ENCODE results near the gene CASQ1.

DNA sequence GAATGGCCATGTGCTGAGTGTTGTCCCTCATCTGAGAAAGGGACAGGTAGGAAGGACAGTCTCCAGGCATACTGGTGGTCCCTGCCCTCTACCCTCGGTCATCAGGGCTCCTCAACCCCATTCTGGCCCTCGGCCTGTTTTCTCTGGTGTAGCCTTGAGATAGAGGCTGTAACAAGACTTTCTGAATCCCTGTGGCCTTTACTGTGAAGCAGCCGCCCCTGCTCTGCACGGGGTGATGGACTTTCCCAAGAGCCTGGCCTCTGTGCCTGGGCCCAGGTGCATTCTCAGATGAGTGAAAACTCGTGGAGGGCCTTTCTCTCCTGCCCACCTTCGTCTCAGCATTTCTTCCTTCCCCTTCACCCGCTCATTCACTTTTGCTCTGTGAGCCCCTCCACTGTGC lies 3.0 kb upstream of the CASQ1 start:
- no peak for TF ChIP-seq POLR2A (IDR thresholded peaks at IDR 0.05)
- TF ChIP-seq, protein P1, sequence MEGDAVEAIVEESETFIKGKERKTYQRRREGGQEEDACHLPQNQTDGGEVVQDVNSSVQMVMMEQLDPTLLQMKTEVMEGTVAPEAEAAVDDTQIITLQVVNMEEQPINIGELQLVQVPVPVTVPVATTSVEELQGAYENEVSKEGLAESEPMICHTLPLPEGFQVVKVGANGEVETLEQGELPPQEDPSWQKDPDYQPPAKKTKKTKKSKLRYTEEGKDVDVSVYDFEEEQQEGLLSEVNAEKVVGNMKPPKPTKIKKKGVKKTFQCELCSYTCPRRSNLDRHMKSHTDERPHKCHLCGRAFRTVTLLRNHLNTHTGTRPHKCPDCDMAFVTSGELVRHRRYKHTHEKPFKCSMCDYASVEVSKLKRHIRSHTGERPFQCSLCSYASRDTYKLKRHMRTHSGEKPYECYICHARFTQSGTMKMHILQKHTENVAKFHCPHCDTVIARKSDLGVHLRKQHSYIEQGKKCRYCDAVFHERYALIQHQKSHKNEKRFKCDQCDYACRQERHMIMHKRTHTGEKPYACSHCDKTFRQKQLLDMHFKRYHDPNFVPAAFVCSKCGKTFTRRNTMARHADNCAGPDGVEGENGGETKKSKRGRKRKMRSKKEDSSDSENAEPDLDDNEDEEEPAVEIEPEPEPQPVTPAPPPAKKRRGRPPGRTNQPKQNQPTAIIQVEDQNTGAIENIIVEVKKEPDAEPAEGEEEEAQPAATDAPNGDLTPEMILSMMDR (IDR thresholded peaks at IDR 0.05) = no peak
- TF ChIP-seq EP300 (IDR thresholded peaks at IDR 0.05) = no peak
